GM18520 (cell line): ENCODE data around the gene TARS1.
"Not testable (repeated sequence)": the region's sequence is repeated elsewhere in the genome, so short reads cannot be mapped to it uniquely, and the experiment has no call there.

Source experiments
- ATAC-seq: cut with Tn5 transposase; IDR thresholded peaks from one replicate; pipeline ENCODE4 v1.9.1; 2021; ENCODE audit not compliant: unreplicated experiment

The TARS1 gene

GRCh38 chr5:33482335-33482734 lies 41.6 kb downstream of the TARS1 start:
- no peak for ATAC-seq

GRCh38 chr5:33487236-33487635 lies 46.5 kb downstream of the TARS1 start:
- no peak for ATAC-seq

GRCh38 chr5:33488558-33489355 lies 48.0 kb downstream of the TARS1 start:
- ATAC-seq: no peak

- no peak for ATAC-seq
These were observed 48.8 kb downstream of the TARS1 start for GRCh38 chr5:33489481-33490067.

- no peak for ATAC-seq
These were observed 49.4 kb downstream of the TARS1 start for GRCh38 chr5:33490071-33490665.

- ATAC-seq: no peak
These were observed 51.2 kb downstream of the TARS1 start for GRCh38 chr5:33491941-33492340.

- ATAC-seq: no peak
These were observed 53.7 kb downstream of the TARS1 start for GRCh38 chr5:33494466-33494865.

GRCh38 chr5:33501260-33501659 lies 60.5 kb downstream of the TARS1 start:
- no peak for ATAC-seq

GRCh38 chr5:33501899-33502298 lies 61.1 kb downstream of the TARS1 start:
- ATAC-seq: no peak

GRCh38 chr5:33504570-33504969 lies 63.8 kb downstream of the TARS1 start:
- no peak for ATAC-seq

GRCh38 chr5:33507426-33507825 lies 66.7 kb downstream of the TARS1 start:
- ATAC-seq: no peak

GRCh38 chr5:33509036-33509435 lies 68.3 kb downstream of the TARS1 start:
- ATAC-seq: no peak

GRCh38 chr5:33513462-33514185 lies 72.9 kb downstream of the TARS1 start:
- no peak for ATAC-seq

- ATAC-seq: not testable (repeated sequence)
These were observed 74.6 kb downstream of the TARS1 start for GRCh38 chr5:33515366-33515765.

GRCh38 chr5:33516421-33516820 lies 75.7 kb downstream of the TARS1 start:
- no peak for ATAC-seq
